GM12875 (cell line): ENCODE data around the gene UNKL.

Experiments
- H3K4me3 ChIP-seq: one replicate; pipeline ENCODE4 v1.5.1; 2011; ENCODE audit warnings: low read depth, low read length, control low read depth
- TF ChIP-seq, protein P1 (sequence below): IDR thresholded peaks from 2 replicates; pipeline ENCODE4 v1.5.1; 2011; ENCODE audit warnings: low read depth, mild to moderate bottlenecking, control low read depth, inconsistent platforms, low read length, moderate library complexity, borderline replicate concordance; ENCODE audit not compliant: insufficient read depth

The UNKL gene

DNA sequence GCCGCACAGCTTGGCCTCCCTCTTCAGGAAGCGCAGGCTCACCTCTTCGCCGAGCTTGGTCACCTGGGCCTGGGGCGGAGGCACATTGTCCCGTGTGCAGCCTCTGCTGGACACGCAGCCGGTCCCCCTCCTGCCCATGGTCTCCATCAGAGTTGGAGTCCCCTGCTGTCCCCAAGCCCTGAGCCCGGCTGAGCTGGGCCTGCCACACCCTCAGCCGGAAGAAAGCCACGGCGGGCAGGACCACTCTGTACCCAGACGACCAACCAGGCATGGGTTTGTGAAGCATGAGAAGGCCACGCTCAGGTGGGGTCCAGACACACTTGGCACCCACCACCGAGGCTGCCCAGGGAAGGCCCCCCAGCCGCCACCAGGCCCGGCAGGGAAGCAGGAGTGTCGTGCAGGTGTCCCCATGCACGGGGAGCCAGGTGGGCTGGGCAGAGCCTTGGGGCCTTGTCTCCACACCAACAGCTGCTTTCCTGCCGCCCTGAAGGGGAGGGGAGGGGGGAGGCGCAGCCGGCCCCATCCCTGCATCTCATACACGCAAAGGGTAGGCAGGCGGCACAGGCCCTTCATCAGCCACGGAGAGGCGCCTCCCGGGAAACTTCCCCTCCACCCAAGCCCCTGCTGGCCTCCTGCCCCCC lies 24.7 kb upstream of the UNKL start:
- H3K4me3 ChIP-seq: no peak overlapping the region
- TF ChIP-seq, protein P1, sequence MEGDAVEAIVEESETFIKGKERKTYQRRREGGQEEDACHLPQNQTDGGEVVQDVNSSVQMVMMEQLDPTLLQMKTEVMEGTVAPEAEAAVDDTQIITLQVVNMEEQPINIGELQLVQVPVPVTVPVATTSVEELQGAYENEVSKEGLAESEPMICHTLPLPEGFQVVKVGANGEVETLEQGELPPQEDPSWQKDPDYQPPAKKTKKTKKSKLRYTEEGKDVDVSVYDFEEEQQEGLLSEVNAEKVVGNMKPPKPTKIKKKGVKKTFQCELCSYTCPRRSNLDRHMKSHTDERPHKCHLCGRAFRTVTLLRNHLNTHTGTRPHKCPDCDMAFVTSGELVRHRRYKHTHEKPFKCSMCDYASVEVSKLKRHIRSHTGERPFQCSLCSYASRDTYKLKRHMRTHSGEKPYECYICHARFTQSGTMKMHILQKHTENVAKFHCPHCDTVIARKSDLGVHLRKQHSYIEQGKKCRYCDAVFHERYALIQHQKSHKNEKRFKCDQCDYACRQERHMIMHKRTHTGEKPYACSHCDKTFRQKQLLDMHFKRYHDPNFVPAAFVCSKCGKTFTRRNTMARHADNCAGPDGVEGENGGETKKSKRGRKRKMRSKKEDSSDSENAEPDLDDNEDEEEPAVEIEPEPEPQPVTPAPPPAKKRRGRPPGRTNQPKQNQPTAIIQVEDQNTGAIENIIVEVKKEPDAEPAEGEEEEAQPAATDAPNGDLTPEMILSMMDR: no peak

DNA sequence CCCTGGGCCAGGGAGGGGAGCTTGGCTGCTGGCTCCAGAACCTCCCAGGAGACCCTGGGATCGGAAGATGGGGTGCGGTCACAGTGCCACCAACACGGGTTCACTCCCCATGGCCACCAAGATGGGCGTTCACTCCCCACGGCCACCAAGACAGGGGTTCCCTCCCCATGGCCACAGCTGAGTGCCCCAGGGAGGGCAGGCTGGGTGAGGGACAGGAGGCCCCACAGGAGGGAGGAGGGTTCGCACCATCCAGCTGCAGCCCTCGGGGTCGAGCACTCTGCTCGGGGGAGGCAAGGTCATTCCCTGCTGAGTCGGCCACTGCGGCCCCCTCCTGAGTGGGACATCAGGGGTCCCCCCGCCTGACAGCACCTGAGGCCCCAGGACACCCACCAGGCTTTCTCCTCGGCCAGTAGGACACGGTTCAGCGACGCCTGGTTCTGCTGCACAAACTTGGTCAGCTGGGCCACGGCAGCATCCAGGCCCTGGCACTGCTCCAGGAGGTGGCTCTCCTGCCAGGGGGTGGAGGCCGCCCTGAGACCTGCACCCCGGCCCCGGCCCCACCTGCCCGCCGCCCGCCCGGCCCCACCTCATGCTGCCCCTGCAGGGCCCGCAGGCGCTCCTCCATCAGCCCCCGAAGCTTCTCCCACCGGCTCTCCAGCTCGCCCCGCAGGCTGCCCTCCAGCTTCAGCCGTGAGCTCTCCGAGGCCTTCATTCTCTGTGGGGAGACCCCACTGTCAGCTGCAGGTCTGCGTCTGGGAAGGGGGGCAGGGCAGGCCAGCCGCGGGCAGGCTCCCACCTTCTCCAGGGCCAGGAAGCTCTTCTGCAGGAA lies 23.9 kb upstream of the UNKL start:
- TF ChIP-seq, protein P1: no peak
- H3K4me3 ChIP-seq: no peak overlapping the region

DNA sequence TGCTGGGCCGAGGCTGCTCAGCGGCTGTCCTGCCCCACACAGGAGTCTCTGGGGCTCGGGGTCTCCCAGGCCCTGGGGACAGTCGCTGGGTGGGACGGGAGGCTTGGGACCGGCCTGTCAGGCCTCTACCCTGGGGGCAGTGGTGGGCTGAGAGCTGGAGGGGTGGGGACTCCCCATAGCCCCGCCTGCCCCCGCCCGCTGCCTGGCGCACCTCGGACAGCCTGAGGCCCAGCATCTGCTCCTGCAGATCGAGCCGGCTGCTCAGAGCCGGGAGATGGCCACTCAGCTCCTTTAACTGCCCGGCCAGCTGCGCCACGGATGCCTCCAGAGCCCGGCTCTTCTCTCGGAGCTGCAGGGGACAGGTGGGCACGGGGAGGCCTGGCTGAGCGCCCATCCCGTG lies 23.1 kb upstream of the UNKL start:
- H3K4me3 ChIP-seq: no peak overlapping the region
- TF ChIP-seq, protein P1: no peak

DNA sequence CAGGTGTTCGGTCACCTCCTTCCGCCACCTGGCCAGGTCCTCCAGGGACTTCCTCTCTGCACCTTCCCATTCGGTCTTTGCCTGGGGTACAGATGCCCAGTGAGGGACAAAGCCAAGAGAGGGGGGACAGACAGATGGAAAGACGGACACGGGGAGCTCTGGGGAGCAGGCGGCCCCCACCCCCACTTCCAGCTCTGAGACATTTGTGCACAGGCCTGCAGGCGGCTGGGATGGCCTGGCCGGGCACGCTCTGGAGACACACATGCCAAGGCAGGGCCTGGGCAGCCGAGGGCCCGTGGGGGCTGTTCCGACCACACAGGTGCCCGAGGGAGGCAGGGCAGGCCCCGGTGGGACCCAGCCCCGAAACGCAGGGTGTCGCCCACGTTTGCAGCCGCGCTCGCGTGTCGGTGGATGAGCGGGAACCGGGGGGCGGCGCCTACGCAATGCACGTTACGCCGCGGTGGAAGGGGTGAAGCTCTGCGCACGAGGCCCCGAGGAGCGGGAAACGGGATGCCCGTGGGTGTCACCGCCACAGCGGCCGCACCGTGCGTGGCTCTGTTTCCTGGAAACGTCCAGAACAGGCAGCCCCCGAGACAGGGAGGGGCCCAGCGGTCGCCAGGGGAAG lies 22.3 kb upstream of the UNKL start:
- TF ChIP-seq, protein P1: no peak
- no peak overlapping the region for H3K4me3 ChIP-seq

DNA sequence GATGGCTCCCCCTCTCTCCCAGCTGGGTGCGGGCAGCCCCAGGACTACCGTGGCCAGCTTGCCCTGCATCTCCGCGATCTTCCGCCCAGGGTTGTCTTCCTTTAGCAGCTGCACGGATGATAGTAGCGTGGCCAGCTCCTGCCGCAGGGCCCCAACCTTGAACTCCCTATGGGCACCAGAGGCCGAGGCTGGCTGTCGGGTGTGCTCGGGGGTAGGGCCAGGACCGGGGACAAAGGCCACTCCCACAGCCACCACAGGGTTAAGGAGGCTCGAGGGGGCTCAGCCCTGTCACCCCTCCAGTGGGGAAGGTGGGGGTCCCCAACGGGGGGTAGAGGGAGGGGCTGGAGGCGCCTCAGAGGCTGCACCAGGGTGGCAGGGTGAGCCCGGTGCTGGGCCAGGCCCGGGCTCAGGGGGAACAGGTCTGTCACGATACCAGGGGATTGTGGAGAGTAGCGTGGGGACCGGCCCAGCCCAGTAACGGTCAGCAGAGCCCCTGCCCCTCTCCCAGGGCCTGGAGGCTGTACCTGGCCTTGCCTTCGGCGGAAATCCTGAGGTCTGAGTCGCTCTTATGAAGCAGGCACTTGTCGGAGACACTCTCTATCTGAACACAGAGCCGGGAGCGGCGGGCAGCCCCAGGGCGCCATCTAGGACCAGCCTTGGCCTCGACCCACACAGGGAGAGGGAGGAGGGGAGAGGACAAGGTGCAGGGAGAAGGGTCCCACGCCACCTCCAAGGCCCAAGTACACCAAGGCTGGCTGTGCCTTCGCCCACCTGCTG lies 21.6 kb upstream of the UNKL start:
- TF ChIP-seq, protein P1: no peak

DNA sequence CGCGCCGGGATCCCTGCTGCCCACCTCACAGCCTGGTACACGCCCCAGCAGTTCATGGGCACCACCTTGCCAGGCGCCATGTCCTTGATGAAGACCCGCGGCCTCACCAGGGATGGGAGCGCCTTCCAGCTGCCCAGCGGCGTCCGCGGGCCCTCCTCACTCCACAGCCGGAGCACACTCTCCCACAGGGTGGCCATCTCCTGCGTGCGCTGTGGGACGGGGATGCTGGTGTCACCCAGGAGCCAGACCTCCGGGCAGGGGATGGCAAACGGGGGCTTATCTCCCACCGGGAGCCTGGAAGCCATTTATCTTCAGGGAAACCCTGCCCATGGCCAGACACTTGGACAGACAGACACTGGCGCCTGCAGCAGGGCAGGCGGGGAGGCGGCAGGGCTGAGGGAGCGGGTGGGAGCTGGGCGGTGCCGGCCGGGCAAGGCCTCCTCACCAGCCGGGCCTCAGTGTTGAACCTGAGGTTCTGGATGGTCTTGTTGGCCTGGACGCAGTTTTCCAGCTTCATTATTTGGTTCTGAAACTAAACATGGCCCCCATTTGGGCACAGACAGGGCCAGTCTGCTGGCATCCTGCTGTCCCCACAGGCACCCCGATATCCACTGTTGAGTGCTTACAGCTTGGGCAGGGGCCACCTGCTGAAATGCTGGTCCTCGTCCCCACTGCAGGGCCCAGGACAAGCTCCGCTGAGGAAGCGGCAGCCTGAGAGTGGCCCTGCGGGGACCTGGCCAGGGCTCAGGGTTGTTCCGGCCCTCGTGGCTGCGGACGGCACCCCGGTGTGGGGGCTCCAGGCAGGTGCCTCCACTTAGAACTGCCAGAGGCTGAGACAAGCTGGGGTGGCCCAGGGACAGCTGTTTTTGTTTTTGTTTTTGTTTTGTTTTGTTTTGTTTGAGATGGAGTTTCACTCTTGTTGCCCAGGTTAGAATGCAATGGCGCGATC lies 20.4 kb upstream of the UNKL start:
- H3K4me3 ChIP-seq: no peak overlapping the region
- TF ChIP-seq, protein P1: no peak

More for the DNA sequence above, 21.6 kb upstream of the UNKL start:
- no peak overlapping the region for H3K4me3 ChIP-seq
